ENCODE results near the gene NLRP14.

DNA sequence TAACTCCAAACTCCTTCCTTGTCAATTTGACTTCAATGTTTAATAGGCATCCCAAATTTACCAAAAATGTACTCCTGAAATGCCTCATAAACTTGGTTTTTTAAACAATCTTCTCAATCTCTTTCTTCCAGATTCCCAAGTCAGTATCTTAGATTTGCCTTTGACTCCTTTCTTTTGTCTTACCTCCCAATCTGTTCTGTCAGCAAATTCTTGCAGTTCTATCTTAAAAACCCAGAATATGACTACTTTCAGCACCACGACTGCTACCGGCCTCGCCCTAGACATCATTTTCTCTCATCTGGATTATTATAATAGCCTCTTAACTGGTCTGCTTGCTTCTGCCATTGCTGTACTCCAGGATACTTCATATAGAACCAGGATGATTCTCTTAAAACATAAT lies 7.9 kb downstream of the NLRP14 start:
- TF ChIP-seq CTCF (IDR thresholded peaks at IDR 0.05) (no peak), POLR2A (IDR thresholded peaks at IDR 0.05) (no peak)
